RPMI7951 (cell line): ENCODE results near the gene KRTAP4-16. TPM values are rescaled to one million over a fixed set of nuclear protein-coding genes. Genes with fewer than 3 reads are reported as not detected.
"Not testable (repeated sequence)": the region's sequence is repeated elsewhere in the genome, so short reads cannot be mapped to it uniquely, and the experiment has no call there.

Experiments
- DNase-seq: peaks from one replicate; pipeline ENCODE4 v3.0.0-alpha.2; 2012; ENCODE audit warnings: low read depth
- total RNA-seq: library from RNA; depleted of rRNA; stranded (reverse); fragments of >200 nt; shearing (Covaris generic); gene quantifications from 2 replicates; pipeline ENCODE4 v1.2.3, GENCODE V29; 2014

Gene KRTAP4-16
- total RNA-seq, 1 experiment from 2014 or later, result not detected

- peak; percentile 36 for DNase-seq
Measured at GRCh38 chr17:41119696-41120690, 18.0 kb upstream of the KRTAP4-16 start.

GRCh38 chr17:41118721-41119120, 16.7 kb upstream of the KRTAP4-16 start:
- peak; percentile 74 for DNase-seq

GRCh38 chr17:41117846-41118386, 15.9 kb upstream of the KRTAP4-16 start, which contains the start of gene KRTAP4-11:
Gene KRTAP4-11, minus strand, starts transcription at chr17:41118373. Its CDS starts 58 bp downstream, at chr17:41118315.
- DNase-seq, result not testable (repeated sequence)

GRCh38 chr17:41116297-41116696, 14.3 kb upstream of the KRTAP4-16 start:
- no peak for DNase-seq

GRCh38 chr17:41111151-41111885, 9.3 kb upstream of the KRTAP4-16 start:
- DNase-seq, result no peak

GRCh38 chr17:41108728-41109386, 6.8 kb upstream of the KRTAP4-16 start:
- not testable (repeated sequence) for DNase-seq

- DNase-seq, result peak; percentile 57
Measured at GRCh38 chr17:41107941-41108450, 6.0 kb upstream of the KRTAP4-16 start.

GRCh38 chr17:41105347-41105746, 3.3 kb upstream of the KRTAP4-16 start, which contains the start of gene KRTAP4-9:
Gene KRTAP4-9, plus strand, starts transcription at chr17:41105389. Its CDS starts 0 bp downstream, at chr17:41105389.
- DNase-seq, result not testable (repeated sequence)

- DNase-seq, result peak; percentile 64
Measured at GRCh38 chr17:41104386-41105038, 2.5 kb upstream of the KRTAP4-16 start.

- DNase-seq, result no peak
Measured at GRCh38 chr17:41103896-41104295, 1.9 kb upstream of the KRTAP4-16 start.

- peak; percentile 89 for DNase-seq
Measured at GRCh38 chr17:41099682-41100480, 2.1 kb downstream of the KRTAP4-16 start.

- peak; percentile 85 for DNase-seq
Measured at GRCh38 chr17:41098481-41098880, 3.5 kb downstream of the KRTAP4-16 start.

- DNase-seq, result no peak
Measured at GRCh38 chr17:41098042-41098441, 4.0 kb downstream of the KRTAP4-16 start, which contains the start of gene KRTAP4-8. Gene KRTAP4-8, minus strand, starts transcription at chr17:41098142. Its CDS starts 58 bp downstream, at chr17:41098084.

- DNase-seq, result no peak
Measured at GRCh38 chr17:41096055-41096454, 6.0 kb downstream of the KRTAP4-16 start.

- DNase-seq, result not testable (repeated sequence)
Measured at GRCh38 chr17:41088760-41089352, 13.2 kb downstream of the KRTAP4-16 start.

GRCh38 chr17:41084100-41084856, 17.7 kb downstream of the KRTAP4-16 start, which contains the start of gene KRTAP4-7:
Gene KRTAP4-7, plus strand, starts transcription at chr17:41084150. Its CDS starts 57 bp downstream, at chr17:41084207.
- DNase-seq, result not testable (repeated sequence)

- peak; percentile 61 for DNase-seq
Measured at GRCh38 chr17:41083427-41083826, 18.6 kb downstream of the KRTAP4-16 start.

GRCh38 chr17:41082626-41083025, 19.4 kb downstream of the KRTAP4-16 start:
- peak; percentile 70 for DNase-seq
